Stomach (tissue), 9 donors: Measurements from ENCODE around the gene MYO9A. TPM values are rescaled to one million over a fixed set of nuclear protein-coding genes. Genes with fewer than 3 reads are reported as not detected.

Experiments used
- DNase-seq, 2 donors: peaks; one replicate each; pipeline versions ENCODE4 v3.0.0 to v3.0.0-alpha.2; 2013 to 2019
- H3K27ac ChIP-seq, 5 donors: fragments of 200-600 bp in 4 of 5; sonication (generic) in 4 of 5; one replicate each; pipeline ENCODE4 v1.5.1; 2013 to 2019; ENCODE audit warnings: mild to moderate bottlenecking in 1 of 5, moderate library complexity in 1 of 5
- H3K27me3 ChIP-seq, 3 donors: fragments of 200-600 bp; sonication (generic); one replicate each; pipeline ENCODE4 v1.5.1; 2017 to 2019; ENCODE audit warnings: mixed run types in 1 of 3
- H3K36me3 ChIP-seq, 4 donors: fragments of 200-600 bp; sonication (generic); 1 replicate in 3 of 4; 2 replicates in 1 of 4; pipeline ENCODE4 v1.5.1; 2016 to 2019
- H3K4me1 ChIP-seq, 4 donors: fragments of 200-600 bp; sonication (generic); one replicate each; pipeline ENCODE4 v1.5.1; 2016 to 2019
- H3K4me3 ChIP-seq, 4 donors: fragments of 200-600 bp; sonication (generic) in 3 of 4; one replicate each; pipeline ENCODE4 v1.5.1; 2016 to 2019; ENCODE audit warnings: mild to moderate bottlenecking in 1 of 4
- H3K9me3 ChIP-seq, 4 donors: fragments of 200-600 bp; sonication (generic); one replicate each; pipeline ENCODE4 v1.5.1; 2016 to 2019
- CTCF ChIP-seq, 7 experiments: fragments of 450-650 bp in 4 of 7; fragments of 200-600 bp in 3 of 7; sonication (generic) in 3 of 7; IDR thresholded peaks; one replicate each; pipeline ENCODE4 v1.5.1; 2016 to 2019; ENCODE audit warnings: antibody characterized with exemption in 7 of 7, control low read depth in 2 of 7, mild to moderate bottlenecking in 1 of 7
- EP300 ChIP-seq: sonication (generic); formaldehyde crosslinking; IDR thresholded peaks from one replicate; pipeline ENCODE4 v1.6.1; 2017; ENCODE audit warnings: antibody characterized with exemption
- POLR2A ChIP-seq, 4 donors: fragments of 450-650 bp; IDR thresholded peaks; one replicate each; pipeline ENCODE4 v1.6.1; 2016; ENCODE audit warnings: antibody characterized with exemption in 4 of 4, control low read depth in 2 of 4, mild to moderate bottlenecking in 1 of 4, moderate library complexity in 1 of 4
- POLR2AphosphoS5 ChIP-seq, 3 donors: sonication (generic); formaldehyde crosslinking; IDR thresholded peaks; one replicate each; pipeline ENCODE4 v1.6.1; 2016; ENCODE audit warnings: antibody characterized with exemption in 3 of 3
- WGBS, 5 donors: extraction: QIAGEN DNeasy Blood & Tissue Kit in 3 of 5; methylation state at CpG; one replicate each; pipeline versions ENCODE4 v1.1.5 to v1.1.7; 2013 to 2018; 5-methylcytosine and 5-hydroxymethylcytosine counted together
- intact Hi-C: fragments of 100-400 bp; cut with DNase I; formaldehyde crosslinking; loops from one replicate; pipeline ENCODE4 v1.15.1; 2023; ENCODE audit warnings: low total_unique reads
- polyA plus RNA-seq, 3 donors: library from polyadenylated mRNA; stranded (reverse); fragments of 200-250 nt; gene quantifications; one replicate each; pipeline ENCODE4 v1.2.3, GENCODE V29; 2013
- total RNA-seq, 5 donors: library from RNA; depleted of rRNA; stranded (reverse); fragments of >200 nt; gene quantifications; one replicate each; pipeline versions ENCODE4 v1.1.0 to v1.2.3, GENCODE V29; 2014 to 2016
- donor health status: healthy with polysubstance abuse.
- donor health status: Bipolar disorder and iron deficiency.
- donor health status: healthy.

Gene MYO9A
- total and polyA plus RNA-seq, 8 donors = 2.2 to 120 (median 39.0) TPM

GRCh38 chr15:72163719-72164118 is 45.8 kb upstream of the MYO9A start:
- Histone ChIP-seq H3K4me3 (no peak overlapping the region), H3K27ac (no peak overlapping the region), H3K9me3 (no peaks in the 10 kb centered on the region), H3K36me3 (no peaks in the 10 kb centered on the region), H3K4me1 (peaks cover 5 to 18% (median 12%) of the 10 kb centered on the region in 4 donors), H3K27me3 (no peaks in the 10 kb centered on the region)
- 69 to 80% (median 78%) methylated on average over 4 of the region's 4 CpGs for WGBS, 5 donors
- TF ChIP-seq POLR2AphosphoS5 (IDR thresholded peaks at IDR 0.05) = no peak
- no peak for TF ChIP-seq CTCF (IDR thresholded peaks at IDR 0.05)
- no peak for TF ChIP-seq POLR2A (IDR thresholded peaks at IDR 0.05)
- no peak for TF ChIP-seq EP300
- intact Hi-C loops = no loop called here
- no peak for DNase-seq

- H3K27me3 ChIP-seq = no peaks in the 10 kb centered on the region
- WGBS, 5 donors = 80 to 97% (median 91%) methylated on average over 4 to 5 of the region's 5 CpGs
- no peaks in the 10 kb centered on the region for H3K9me3 ChIP-seq
- TF ChIP-seq CTCF (IDR thresholded peaks at IDR 0.05) = no peak
- TF ChIP-seq POLR2AphosphoS5 (IDR thresholded peaks at IDR 0.05) = no peak
- no peak for TF ChIP-seq EP300
- TF ChIP-seq POLR2A (IDR thresholded peaks at IDR 0.05) = no peak
- H3K36me3 ChIP-seq = no peaks in the 10 kb centered on the region
- H3K27ac ChIP-seq = no peak overlapping the region
- peaks cover 0 to 9% (median 4%) of the 10 kb centered on the region in 4 donors for H3K4me1 ChIP-seq
- no peak for DNase-seq
- no peak overlapping the region for H3K4me3 ChIP-seq
- intact Hi-C loops = no loop called here
Observed at GRCh38 chr15:72162569-72162968, 44.6 kb upstream of the MYO9A start.

- no peak overlapping the region for H3K27ac ChIP-seq
- H3K9me3 ChIP-seq = no peaks in the 10 kb centered on the region
- peak in 1 of 2 donors; percentile 11 for DNase-seq
- TF ChIP-seq POLR2AphosphoS5 (IDR thresholded peaks at IDR 0.05) (no peak), POLR2A (IDR thresholded peaks at IDR 0.05) (no peak), EP300 (no peak), CTCF (IDR thresholded peaks at IDR 0.05) (no peak)
- intact Hi-C loops = no loop called here
- no peaks in the 10 kb centered on the region for H3K36me3 ChIP-seq
- H3K4me1 ChIP-seq = peaks cover 0 to 15% (median 4%) of the 10 kb centered on the region in 4 donors
- H3K27me3 ChIP-seq = no peaks in the 10 kb centered on the region
- H3K4me3 ChIP-seq = no peak overlapping the region
- WGBS, 5 donors = 72 to 86% (median 77%) methylated on average over 6 to 7 of the region's 7 CpGs
Observed at GRCh38 chr15:72161361-72162132, 43.6 kb upstream of the MYO9A start.

- WGBS, 5 donors = 85 to 94% (median 89%) methylated on average over 5 of the region's 5 CpGs
- no peaks in the 10 kb centered on the region for H3K27me3 ChIP-seq
- H3K4me3 ChIP-seq = no peak overlapping the region
- H3K36me3 ChIP-seq = no peaks in the 10 kb centered on the region
- no peak overlapping the region for H3K27ac ChIP-seq
- no peak for TF ChIP-seq CTCF (IDR thresholded peaks at IDR 0.05)
- no peak for TF ChIP-seq POLR2A (IDR thresholded peaks at IDR 0.05)
- TF ChIP-seq POLR2AphosphoS5 (IDR thresholded peaks at IDR 0.05) = no peak
- no peak for TF ChIP-seq EP300
- H3K4me1 ChIP-seq = peaks cover 0 to 21% (median 9%) of the 10 kb centered on the region in 4 donors
- DNase-seq = no peak
- no peaks in the 10 kb centered on the region for H3K9me3 ChIP-seq
- intact Hi-C loops = no loop called here
Observed at GRCh38 chr15:72160696-72161245, 42.8 kb upstream of the MYO9A start.
